HepG2 (cell line): ENCODE data around the gene MTOR.

Experiments used
- CBX1 ChIP-seq: IDR thresholded peaks from one replicate; pipeline ENCODE4 v1.6.1; 2016; ENCODE audit warnings: antibody characterized with exemption, low read depth
- MAFK ChIP-seq, 2 experiments: IDR thresholded peaks in 1 of 2; conservative IDR thresholded peaks in 1 of 2; 2 replicates each; pipeline ENCODE4 v1.6.1; 2011; ENCODE audit warnings: improper control_type of control experiment in 2 of 2, low read length in 2 of 2
- NR3C1 ChIP-seq: sonication (generic); formaldehyde crosslinking; IDR thresholded peaks from 2 replicates; pipeline ENCODE4 v1.4.0; 2020; ENCODE audit warnings: missing genetic modification reagents
- PITX1 ChIP-seq: sonication (generic); formaldehyde crosslinking; IDR thresholded peaks from 2 replicates; pipeline ENCODE4 v1.5.1; 2020; ENCODE audit warnings: mild to moderate bottlenecking, missing genetic modification reagents
- POLR2AphosphoS5 ChIP-seq: IDR thresholded peaks from 2 replicates; pipeline ENCODE4 v1.6.1; 2012; ENCODE audit warnings: low read depth, low read length
- REPIN1 ChIP-seq: sonication (generic); formaldehyde crosslinking; IDR thresholded peaks from 2 replicates; pipeline ENCODE4 v1.8.0; 2022; ENCODE audit warnings: missing genetic modification reagents, low read depth, mild to moderate bottlenecking, borderline replicate concordance
- SP1 ChIP-seq, 2 experiments: fragments of 450-650 bp in 1 of 2; sonication (generic) in 1 of 2; formaldehyde crosslinking in 1 of 2; IDR thresholded peaks; 2 replicates each; pipeline versions ENCODE4 v1.4.0 to v1.6.1; 2016 to 2020; ENCODE audit warnings: missing genetic modification reagents in 1 of 2
- ZNF124 ChIP-seq: sonication (generic); formaldehyde crosslinking; IDR thresholded peaks from 2 replicates; pipeline ENCODE4 v1.4.0; 2020; ENCODE audit warnings: missing genetic modification reagents
- ZNF501 ChIP-seq: sonication (generic); formaldehyde crosslinking; IDR thresholded peaks from 2 replicates; pipeline ENCODE4 v1.5.1; 2020; ENCODE audit warnings: mild to moderate bottlenecking, moderate library complexity, missing genetic modification reagents
- ZNF652 ChIP-seq: IDR thresholded peaks from 2 replicates; pipeline ENCODE4 v1.6.1; 2016; ENCODE audit warnings: low read depth, borderline replicate concordance
- ZNF713 ChIP-seq: sonication (generic); formaldehyde crosslinking; IDR thresholded peaks from 2 replicates; pipeline ENCODE4 v1.4.0; 2020; ENCODE audit warnings: mild to moderate bottlenecking, missing genetic modification reagents
- ZNF766 ChIP-seq: sonication (generic); formaldehyde crosslinking; IDR thresholded peaks from 2 replicates; pipeline ENCODE4 v1.5.0; 2020; ENCODE audit warnings: missing genetic modification reagents, borderline replicate concordance
- TF ChIP-seq, protein P1 (sequence below): sonication (generic); formaldehyde crosslinking; IDR thresholded peaks from 2 replicates; pipeline ENCODE4 v1.5.0; 2020; ENCODE audit warnings: mild to moderate bottlenecking, missing genetic modification reagents, moderate library complexity

DNA sequence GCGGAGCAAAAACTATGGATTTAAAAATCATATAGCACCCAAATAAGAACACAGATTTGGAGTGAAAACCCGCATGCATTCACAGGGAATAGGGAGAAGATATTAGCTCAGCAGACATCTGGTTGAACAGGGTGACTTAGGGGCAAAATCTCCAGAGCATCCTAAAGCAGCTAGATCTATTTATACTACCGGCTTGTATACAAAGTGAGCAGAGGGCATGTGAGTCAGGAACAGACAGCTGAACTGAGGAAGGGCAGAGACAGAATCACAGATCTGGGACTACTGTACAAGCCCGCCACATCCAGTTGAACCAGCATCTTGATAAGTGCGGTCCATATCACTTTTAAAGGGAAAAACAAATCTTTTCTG, 127.5 kb downstream of the MTOR start:
- TF ChIP-seq ZNF124 (CRISPR knock-in tag) (no peak), MAFK (conservative IDR thresholded peaks at IDR 0.05 in 1 of 2, IDR thresholded peaks at IDR 0.05 in 1 of 2; ENCODE audit: low read length in 2 of 2) (no peak), PITX1 (CRISPR knock-in tag) (no peak), ZNF652 (no peak), POLR2AphosphoS5 (no peak), REPIN1 (CRISPR knock-in tag) (no peak), ZNF501 (CRISPR knock-in tag) (no peak), CBX1 (no peak), ZNF713 (no peak), ZNF766 (no peak), NR3C1 (CRISPR knock-in tag) (no peak), SP1 (IDR thresholded peaks at IDR 0.05) (no peak), SP1 (CRISPR knock-in tag; IDR thresholded peaks at IDR 0.05) (no peak)
- TF ChIP-seq, protein P1, sequence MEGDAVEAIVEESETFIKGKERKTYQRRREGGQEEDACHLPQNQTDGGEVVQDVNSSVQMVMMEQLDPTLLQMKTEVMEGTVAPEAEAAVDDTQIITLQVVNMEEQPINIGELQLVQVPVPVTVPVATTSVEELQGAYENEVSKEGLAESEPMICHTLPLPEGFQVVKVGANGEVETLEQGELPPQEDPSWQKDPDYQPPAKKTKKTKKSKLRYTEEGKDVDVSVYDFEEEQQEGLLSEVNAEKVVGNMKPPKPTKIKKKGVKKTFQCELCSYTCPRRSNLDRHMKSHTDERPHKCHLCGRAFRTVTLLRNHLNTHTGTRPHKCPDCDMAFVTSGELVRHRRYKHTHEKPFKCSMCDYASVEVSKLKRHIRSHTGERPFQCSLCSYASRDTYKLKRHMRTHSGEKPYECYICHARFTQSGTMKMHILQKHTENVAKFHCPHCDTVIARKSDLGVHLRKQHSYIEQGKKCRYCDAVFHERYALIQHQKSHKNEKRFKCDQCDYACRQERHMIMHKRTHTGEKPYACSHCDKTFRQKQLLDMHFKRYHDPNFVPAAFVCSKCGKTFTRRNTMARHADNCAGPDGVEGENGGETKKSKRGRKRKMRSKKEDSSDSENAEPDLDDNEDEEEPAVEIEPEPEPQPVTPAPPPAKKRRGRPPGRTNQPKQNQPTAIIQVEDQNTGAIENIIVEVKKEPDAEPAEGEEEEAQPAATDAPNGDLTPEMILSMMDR (CRISPR knock-in tag), result no peak
